BLaER1 treated with 17β-estradiol and CSF1 and Interleukin-3, amounts not matched to agents 10 nM and 100 nM (cell line): Measurements from ENCODE around the gene CYP1A1.
"Not testable (repeated sequence)": the region's sequence is repeated elsewhere in the genome, so short reads cannot be mapped to it uniquely, and the experiment has no call there.

Experiments used
- H3K27ac ChIP-seq, 11 experiments: shearing (Covaris generic); formaldehyde crosslinking; 2 replicates each; pipeline ENCODE4 v1.8.1; 2022
- H3K27me3 ChIP-seq, 11 experiments: shearing (Covaris generic); formaldehyde crosslinking; 2 replicates each; pipeline ENCODE4 v1.8.1; 2022
- H3K36me3 ChIP-seq, 11 experiments: shearing (Covaris generic); formaldehyde crosslinking; 2 replicates each; pipeline ENCODE4 v1.8.1; 2022
- H3K4me1 ChIP-seq, 10 experiments: shearing (Covaris generic); formaldehyde crosslinking; 2 replicates each; pipeline ENCODE4 v1.8.1; 2022
- H3K4me2 ChIP-seq, 11 experiments: shearing (Covaris generic); formaldehyde crosslinking; 2 replicates each; pipeline ENCODE4 v1.8.1; 2022
- H3K4me3 ChIP-seq, 10 experiments: shearing (Covaris generic); formaldehyde crosslinking; 2 replicates each; pipeline ENCODE4 v1.8.1; 2022
- H3K9ac ChIP-seq, 11 experiments: shearing (Covaris generic); formaldehyde crosslinking; 2 replicates each; pipeline ENCODE4 v1.8.1; 2022
- H3K9me3 ChIP-seq, 11 experiments: shearing (Covaris generic); formaldehyde crosslinking; replicated peaks in 1 of 11; 2 replicates each; pipeline ENCODE4 v1.8.1; 2022
- H4K20me1 ChIP-seq, 11 experiments: shearing (Covaris generic); formaldehyde crosslinking; 2 replicates each; pipeline ENCODE4 v1.8.1; 2022
- Cebpa-rat ChIP-seq, 11 experiments: shearing (Covaris generic); IDR thresholded peaks; 2 replicates each; pipeline ENCODE4 v1.8.1; 2022

CYP1A1 gene

GRCh38 chr15:74748322-74748946, 23.1 kb upstream of the CYP1A1 start, which contains the start of gene CYP1A2:
CYP1A2 (plus strand) TSS chr15:74748845; CDS start chr15:74749739, 894 bp downstream.
- Histone ChIP-seq H3K36me3 (no peaks in the 10 kb centered on the region), H3K4me2 (no peak within 1 kb of the TSS), H4K20me1 (no peaks in the 10 kb centered on the region), H3K4me1 (no peaks in the 10 kb centered on the region), H3K27me3 (no peaks in the 10 kb centered on the region), H3K27ac (no peak within 1 kb of the TSS), H3K9ac (no peak within 1 kb of the TSS), H3K9me3 (peaks cover 0 to 13% (median 6%) of the 10 kb centered on the region in 11 experiments; a peak in 12 of 22 replicates), H3K4me3 (no peak within 1 kb of the TSS)
- TF ChIP-seq Cebpa-rat (IDR thresholded peaks at IDR 0.05) = no peak

DNA sequence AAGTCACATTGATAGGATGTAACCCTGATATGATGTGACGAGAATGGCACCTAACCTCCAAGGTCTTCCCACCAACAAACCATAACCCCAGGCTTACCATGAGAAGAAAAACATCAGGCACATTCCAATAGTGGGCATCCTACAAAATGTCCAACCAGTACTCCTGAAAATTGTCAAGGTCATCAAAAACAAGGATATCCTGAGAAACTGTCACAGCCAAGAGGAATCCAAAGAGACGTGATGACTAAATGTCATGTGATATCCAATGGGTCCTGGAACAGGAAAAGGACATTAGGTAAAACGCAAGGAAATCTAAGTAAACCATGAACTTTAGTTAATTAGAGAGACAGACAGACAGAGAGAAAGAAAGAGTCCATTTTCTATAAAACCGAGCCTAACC, 21.1 kb upstream of the CYP1A1 start:
- Histone ChIP-seq H3K4me3 (no peak overlapping the region), H3K27me3 (no peaks in the 10 kb centered on the region), H4K20me1 (no peaks in the 10 kb centered on the region), H3K36me3 (no peaks in the 10 kb centered on the region), H3K9ac (no peak overlapping the region), H3K4me1 (no peaks in the 10 kb centered on the region), H3K27ac (no peak overlapping the region), H3K4me2 (no peak overlapping the region), H3K9me3 (peaks cover 14 to 31% (median 24%) of the 10 kb centered on the region in 11 experiments)
- TF ChIP-seq Cebpa-rat (IDR thresholded peaks at IDR 0.05) = no peak

GRCh38 chr15:74742422-74742821, 17.1 kb upstream of the CYP1A1 start:
- Histone ChIP-seq H3K9ac (no peak overlapping the region), H3K9me3 (peaks cover 52 to 71% (median 64%) of the 10 kb centered on the region in 11 experiments), H3K4me2 (no peak overlapping the region), H3K4me3 (0 out of 20 replicates have a peak overlapping the region, but pooled peaks of 1 of the 10 experiments have one; percentile 14), H3K27me3 (no peaks in the 10 kb centered on the region), H3K36me3 (no peaks in the 10 kb centered on the region; a peak in 1 of 22 replicates), H4K20me1 (no peaks in the 10 kb centered on the region), H3K27ac (no peak overlapping the region), H3K4me1 (0 out of 20 replicates have a peak, but pooled peaks cover 0 to 4% (median 0%) of the 10 kb centered on the region in 10 experiments)
- no peak for TF ChIP-seq Cebpa-rat (IDR thresholded peaks at IDR 0.05)

DNA sequence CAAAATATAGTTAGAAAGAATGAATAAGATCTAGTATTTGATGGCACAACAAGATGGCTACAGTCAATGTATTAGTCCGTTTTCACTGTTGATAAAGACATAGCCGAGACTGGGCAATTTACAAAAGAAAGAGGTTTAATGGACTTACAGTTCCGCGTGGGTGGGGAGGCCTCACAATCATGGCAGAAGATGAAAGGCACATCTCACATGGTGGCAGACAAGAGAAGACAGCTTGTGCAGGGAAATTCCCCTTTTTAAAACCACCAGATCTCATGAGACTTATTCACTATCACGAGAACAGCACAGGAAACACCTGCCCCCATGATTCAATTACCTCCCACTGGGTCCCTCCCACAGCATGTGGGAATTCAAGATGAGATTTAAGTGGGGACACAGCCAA, 12.9 kb upstream of the CYP1A1 start:
- not testable (repeated sequence) for H3K4me1 ChIP-seq, H4K20me1 ChIP-seq, H3K27me3 ChIP-seq, H3K9ac ChIP-seq, H3K36me3 ChIP-seq, H3K4me2 ChIP-seq
- Histone ChIP-seq H3K9me3 (peaks cover 65 to 90% (median 77%) of the 10 kb centered on the region in 11 experiments), H3K4me3 (peak overlapping the region in 1 of 10 experiments; percentile 39; a peak in 2 of 20 replicates), H3K27ac (peak overlapping the region in 3 of 11 experiments; percentile 4 to 41 (median 37); a peak in 3 of 22 replicates)

DNA sequence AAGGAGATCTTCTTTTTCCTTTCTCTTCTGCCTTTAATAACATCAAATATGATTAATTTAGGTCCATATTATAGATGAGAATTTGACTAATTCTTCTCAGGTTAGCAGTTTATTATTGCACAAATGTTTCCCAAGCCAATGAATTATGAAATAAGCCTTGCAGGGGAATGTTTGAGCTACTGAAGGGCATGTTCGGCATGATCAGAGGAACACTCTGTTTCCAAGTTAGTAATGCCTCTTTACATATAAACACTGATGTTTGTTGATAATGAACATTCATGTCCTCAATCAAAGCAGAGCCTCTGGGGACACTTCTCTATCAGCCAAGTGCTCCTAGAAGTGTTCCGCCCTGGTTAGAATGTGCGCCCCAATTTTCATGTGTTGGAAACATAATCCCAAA, 10.0 kb upstream of the CYP1A1 start:
- H3K4me3 ChIP-seq = no peak overlapping the region
- no peak overlapping the region for H3K4me2 ChIP-seq
- peaks cover 42 to 62% (median 49%) of the 10 kb centered on the region in 11 experiments for H3K9me3 ChIP-seq
- no peak overlapping the region for H3K27ac ChIP-seq
- H3K36me3 ChIP-seq = no peaks in the 10 kb centered on the region; a peak in 1 of 22 replicates
- no peaks in the 10 kb centered on the region for H4K20me1 ChIP-seq
- 0 out of 20 replicates have a peak, but pooled peaks cover 0 to 4% (median 0%) of the 10 kb centered on the region in 10 experiments for H3K4me1 ChIP-seq
- H3K27me3 ChIP-seq = no peaks in the 10 kb centered on the region
- TF ChIP-seq Cebpa-rat (IDR thresholded peaks at IDR 0.05) = no peak
- H3K9ac ChIP-seq = no peak overlapping the region

- Histone ChIP-seq H3K4me3 (no peak overlapping the region), H3K9ac (no peak overlapping the region), H4K20me1 (no peaks in the 10 kb centered on the region), H3K27ac (no peak overlapping the region), H3K9me3 (peaks cover 21 to 42% (median 30%) of the 10 kb centered on the region in 11 experiments), H3K36me3 (no peaks in the 10 kb centered on the region), H3K27me3 (peaks cover 0 to under 1% (median 0%) of the 10 kb centered on the region in 11 experiments; a peak in 2 of 22 replicates), H3K4me2 (no peak overlapping the region), H3K4me1 (no peaks in the 10 kb centered on the region)
- TF ChIP-seq Cebpa-rat (IDR thresholded peaks at IDR 0.05) = no peak
Observed at GRCh38 chr15:74733269-74733668, 7.9 kb upstream of the CYP1A1 start.

- H3K4me1 ChIP-seq = no peaks in the 10 kb centered on the region
Observed at GRCh38 chr15:74732846-74733245, 7.5 kb upstream of the CYP1A1 start.

DNA sequence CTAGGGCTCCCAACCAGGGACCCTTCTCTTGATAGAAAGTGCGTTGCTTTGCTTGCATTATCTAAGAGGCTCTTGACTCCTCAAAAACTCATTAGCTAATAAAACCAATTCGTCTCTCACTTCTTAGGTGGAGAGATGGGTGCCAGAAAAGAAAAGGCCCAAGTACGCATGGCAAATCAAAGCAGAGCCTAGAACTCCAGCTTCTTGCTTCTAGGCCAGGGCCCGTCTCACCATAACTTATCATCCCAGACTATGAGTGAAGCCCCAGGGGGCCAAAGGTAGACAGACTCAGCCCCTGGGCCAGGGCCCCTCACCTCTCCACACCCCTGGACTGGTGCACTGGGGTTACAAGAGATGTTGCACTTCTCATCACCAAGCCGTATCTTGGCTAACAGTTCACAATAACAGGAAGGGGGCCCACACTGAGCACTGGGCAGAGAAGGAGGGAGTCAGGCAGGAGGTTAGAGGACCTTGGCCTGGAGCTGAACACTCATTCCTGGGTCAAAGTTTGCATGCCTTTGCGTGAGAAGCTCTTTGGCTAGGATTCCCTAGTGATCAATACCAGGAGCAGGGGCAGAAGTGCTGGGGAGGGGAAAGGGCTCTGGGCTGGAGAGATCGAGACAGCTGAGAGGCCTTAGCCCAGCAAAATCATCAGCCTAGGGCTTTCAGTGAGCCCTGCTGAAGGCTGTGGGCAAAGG, 5.4 kb upstream of the CYP1A1 start:
- H3K9me3 ChIP-seq = peaks cover 0 to 29% (median 5%) of the 10 kb centered on the region in 11 experiments; a peak in 18 of 22 replicates
- no peak overlapping the region for H3K4me2 ChIP-seq
- peaks cover 22 to 26% (median 24%) of the 10 kb centered on the region in 11 experiments for H3K27me3 ChIP-seq
- no peak for TF ChIP-seq Cebpa-rat (IDR thresholded peaks at IDR 0.05)
- peaks cover 0 to 12% (median 8%) of the 10 kb centered on the region in 10 experiments; a peak in 15 of 20 replicates for H3K4me1 ChIP-seq
- no peaks in the 10 kb centered on the region for H4K20me1 ChIP-seq
- no peak overlapping the region for H3K27ac ChIP-seq
- no peak overlapping the region for H3K9ac ChIP-seq
- H3K36me3 ChIP-seq = no peaks in the 10 kb centered on the region
- no peak overlapping the region for H3K4me3 ChIP-seq

More at GRCh38 chr15:74732846-74733245, 7.5 kb upstream of the CYP1A1 start:
- H3K36me3 ChIP-seq = no peaks in the 10 kb centered on the region
- peaks cover 1 to 5% (median 3%) of the 10 kb centered on the region in 11 experiments; a peak in 21 of 22 replicates for H3K27me3 ChIP-seq
- no peak overlapping the region for H3K27ac ChIP-seq
- H3K4me3 ChIP-seq = no peak overlapping the region
- no peak overlapping the region for H3K4me2 ChIP-seq
- H4K20me1 ChIP-seq = no peaks in the 10 kb centered on the region
- peaks cover 17 to 40% (median 25%) of the 10 kb centered on the region in 11 experiments for H3K9me3 ChIP-seq
- no peak for TF ChIP-seq Cebpa-rat (IDR thresholded peaks at IDR 0.05)
- no peak overlapping the region for H3K9ac ChIP-seq

- peaks cover 35 to 40% (median 38%) of the 10 kb centered on the region in 11 experiments for H3K27me3 ChIP-seq
- peaks cover 0 to 13% (median 10%) of the 10 kb centered on the region in 10 experiments; a peak in 15 of 20 replicates for H3K4me1 ChIP-seq
- not testable (repeated sequence) for H3K9ac ChIP-seq, H3K4me3 ChIP-seq, H3K4me2 ChIP-seq, H4K20me1 ChIP-seq, H3K27ac ChIP-seq, H3K36me3 ChIP-seq
- H3K9me3 ChIP-seq = peaks cover 0 to 15% (median 0%) of the 10 kb centered on the region in 11 experiments; a peak in 6 of 22 replicates
Observed at GRCh38 chr15:74729372-74729771, 4.0 kb upstream of the CYP1A1 start.

GRCh38 chr15:74728699-74729098, 3.4 kb upstream of the CYP1A1 start:
- H3K36me3 ChIP-seq, H4K20me1 ChIP-seq, H3K4me3 ChIP-seq, H3K9ac ChIP-seq, H3K27ac ChIP-seq, H3K4me2 ChIP-seq: not testable (repeated sequence)
- Histone ChIP-seq H3K9me3 (peaks cover 0 to 12% (median 0%) of the 10 kb centered on the region in 11 experiments; a peak in 6 of 22 replicates), H3K27me3 (peaks cover 35 to 46% (median 42%) of the 10 kb centered on the region in 11 experiments), H3K4me1 (peaks cover 0 to 13% (median 10%) of the 10 kb centered on the region in 10 experiments; a peak in 15 of 20 replicates)
